NOMO-1 (cell line): ENCODE measurements around the gene SAMD9.
"Not testable (repeated sequence)": the region's sequence is repeated elsewhere in the genome, so short reads cannot be mapped to it uniquely, and the experiment has no call there.

Experiments
- DNase-seq, 2 experiments: peaks; one replicate each; lab custom pipeline; 2025; ENCODE audit not compliant: unreplicated experiment in 2 of 2; lab: John Stamatoyannopoulos, UW

The SAMD9 gene

DNA sequence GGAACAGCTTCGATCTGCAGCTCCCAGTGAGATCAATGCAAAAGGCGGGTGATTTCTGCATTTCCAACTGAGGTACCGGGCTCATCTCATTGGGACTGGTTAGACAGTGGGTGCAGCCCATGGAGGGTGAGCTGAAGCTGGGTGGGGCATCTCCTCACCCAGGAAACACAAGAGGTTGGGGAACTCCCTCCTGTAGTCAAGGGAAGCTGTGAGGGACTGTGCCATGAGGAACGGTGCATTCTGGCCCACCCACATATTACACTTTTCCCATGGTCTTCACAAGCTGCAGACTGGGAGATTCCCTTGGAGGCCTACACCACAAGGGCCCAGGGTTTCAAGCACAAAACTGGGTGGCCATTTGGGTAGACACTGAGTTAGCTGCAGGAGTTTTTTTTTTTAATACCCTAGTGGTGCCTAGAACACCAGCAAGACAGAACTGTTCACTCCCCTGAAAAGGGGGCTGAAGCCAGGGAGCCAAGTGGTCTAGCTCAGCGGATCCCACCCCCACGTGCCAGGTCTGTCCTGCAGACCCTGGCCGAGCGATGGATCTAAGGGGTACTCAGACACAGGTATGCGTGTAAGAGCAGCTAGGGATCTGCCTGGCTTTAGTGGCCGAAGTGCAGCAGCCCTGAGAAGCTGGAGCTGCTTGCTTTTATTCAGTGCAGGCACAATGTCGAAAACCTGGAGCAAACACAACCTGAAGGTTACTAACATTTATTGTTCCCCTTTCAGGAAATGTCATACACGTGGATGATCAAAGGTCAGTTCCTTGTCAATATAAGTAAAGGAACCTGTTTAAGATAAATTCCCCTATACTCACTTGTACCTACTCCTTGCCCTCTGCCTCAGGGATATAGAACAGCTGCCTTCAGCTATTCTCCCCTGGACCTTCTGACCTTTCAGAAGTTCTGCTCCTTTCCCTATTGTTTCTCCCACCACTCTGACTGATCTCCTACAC lies 3.1 kb upstream of the SAMD9 start:
- no peak for DNase-seq

DNA sequence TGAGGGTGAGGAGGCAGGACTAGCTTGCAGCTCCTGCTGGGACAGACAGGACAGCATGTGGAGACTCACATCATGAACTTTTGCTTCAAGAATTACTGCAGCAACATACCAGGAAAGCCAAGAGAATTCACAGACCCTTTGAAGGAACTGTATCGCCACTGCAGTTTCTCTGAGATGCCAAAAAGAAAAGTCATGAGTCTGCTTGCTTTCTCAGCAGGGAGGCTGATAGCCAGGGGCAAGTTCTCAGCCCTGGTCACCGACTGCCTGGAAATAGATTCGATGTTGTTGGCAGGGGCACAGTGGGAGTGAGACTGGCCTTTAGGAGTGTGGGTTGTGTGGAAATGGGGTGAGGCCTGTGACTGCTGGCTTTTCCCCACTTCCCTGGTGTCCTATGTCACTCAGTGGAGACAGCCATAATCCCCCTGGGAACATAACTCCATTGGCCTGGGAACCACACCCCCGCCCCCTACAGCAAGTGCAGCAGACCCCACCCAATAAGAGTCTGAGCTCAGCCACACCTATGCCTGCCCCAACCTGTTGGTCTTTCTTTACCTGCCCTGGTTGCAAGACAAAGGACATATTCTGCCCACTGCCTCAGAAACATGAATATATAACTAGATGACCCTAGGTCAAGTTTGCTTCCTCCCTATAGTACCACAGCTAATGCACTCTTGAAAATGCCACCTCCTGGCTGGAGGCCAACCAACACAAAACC lies 1.6 kb upstream of the SAMD9 start:
- no peak for DNase-seq

DNA sequence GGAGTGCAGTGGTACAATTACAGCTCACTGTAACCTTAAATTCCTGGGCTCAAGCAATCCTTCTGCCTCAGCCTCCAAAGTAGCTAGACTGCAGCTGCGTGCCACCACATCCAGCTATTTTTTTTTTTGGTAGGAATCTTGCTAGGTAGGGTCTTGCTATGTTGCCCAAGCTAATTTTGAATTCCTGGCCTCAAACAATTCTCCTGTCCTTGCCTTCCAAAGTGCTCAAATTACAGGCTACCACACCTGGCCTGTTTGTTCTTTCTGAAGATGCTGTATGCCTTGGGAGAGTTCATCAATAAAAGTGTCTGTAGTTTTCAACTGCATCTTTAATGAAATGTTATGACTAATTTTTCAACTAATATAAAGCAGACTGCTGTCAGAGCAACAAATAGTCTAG lies 452 bp downstream of the SAMD9 start:
- DNase-seq = no peak

DNA sequence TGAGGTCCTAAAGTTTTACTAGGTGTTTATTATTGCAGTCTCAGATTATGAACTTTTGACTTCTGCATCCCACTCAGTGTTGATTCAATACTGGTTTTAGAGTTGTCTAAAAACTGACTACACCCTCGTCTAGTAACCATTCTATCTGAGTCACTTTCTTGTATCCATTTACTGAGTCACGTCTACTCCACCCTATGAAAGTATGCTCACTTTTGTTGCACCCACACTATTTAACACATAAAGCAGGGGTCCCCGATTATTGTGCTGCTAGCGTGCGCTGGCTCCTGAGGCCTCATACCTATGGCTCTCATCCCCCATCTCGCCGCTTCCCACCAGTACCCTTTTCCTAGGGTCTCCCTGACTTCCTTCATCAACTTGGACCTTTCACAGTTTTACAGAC lies 2.0 kb downstream of the SAMD9 start:
- DNase-seq = no peak

DNA sequence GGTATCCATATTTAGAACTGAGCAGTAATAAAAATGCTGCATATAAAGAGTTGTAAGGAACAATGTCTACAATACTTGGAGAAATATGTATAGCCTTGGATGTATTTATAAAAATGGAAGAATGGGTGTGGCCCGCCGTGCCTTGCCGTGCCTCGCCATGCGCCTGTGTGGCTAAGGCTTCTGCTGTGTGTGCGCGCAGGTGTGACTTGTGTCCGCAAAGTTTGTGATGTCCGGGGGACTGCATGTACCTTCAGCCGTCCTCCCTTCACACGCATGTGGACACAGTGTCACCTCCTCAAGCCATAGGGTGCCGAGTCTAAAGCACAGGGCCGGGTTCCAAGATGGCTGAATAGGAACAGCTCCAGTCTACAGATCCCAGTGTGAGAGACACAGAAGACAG lies 9.8 kb downstream of the SAMD9 start:
- DNase-seq = no peak

DNA sequence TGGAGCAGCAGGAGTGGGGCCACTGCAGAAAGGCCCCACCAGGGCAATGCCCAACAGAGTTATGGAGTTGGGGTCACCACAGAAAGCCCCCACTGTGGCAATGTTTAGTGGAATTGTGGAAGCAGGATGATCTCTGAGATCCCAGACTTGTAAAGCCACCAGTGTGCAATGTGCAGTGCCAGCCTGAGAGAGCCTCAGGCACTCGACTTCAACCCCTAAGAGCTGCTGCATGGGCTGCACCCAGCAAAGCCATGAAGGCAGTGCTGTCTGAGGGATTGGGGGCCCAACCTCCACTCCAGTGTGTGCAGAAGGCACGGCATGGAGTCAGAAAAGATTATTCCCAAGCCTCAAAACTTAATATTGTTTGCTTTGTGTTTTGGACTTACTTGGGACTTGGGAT lies 20.4 kb downstream of the SAMD9 start:
- DNase-seq = no peak

DNA sequence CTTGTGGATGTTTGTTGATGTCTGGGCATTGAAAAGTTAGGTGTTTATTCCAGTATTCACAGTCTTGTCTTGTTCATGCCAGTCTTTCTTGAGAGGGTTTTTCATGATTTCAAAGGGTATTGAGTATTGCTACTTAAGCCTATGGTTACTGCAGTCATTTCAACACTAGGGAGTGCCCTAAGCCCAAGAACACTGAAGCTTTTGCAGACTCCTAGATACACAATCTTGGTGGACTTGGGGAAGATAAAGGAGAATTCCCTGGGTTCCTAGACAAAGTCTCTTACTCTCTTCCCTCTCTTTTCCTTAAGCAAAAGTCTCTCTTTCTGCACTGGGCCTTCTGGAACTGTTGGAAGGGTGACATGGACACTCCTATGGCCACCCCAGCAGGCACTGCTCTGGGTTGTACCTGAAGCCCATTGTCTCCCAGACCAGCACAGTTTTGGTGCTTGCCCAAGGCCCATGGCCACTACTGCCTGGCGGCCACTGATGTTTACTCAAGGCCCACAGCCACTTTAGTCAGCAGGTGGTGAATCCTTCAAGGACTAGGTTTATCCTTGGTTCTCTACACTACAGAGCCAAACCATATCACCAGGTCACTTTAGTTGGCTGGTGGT lies 24.9 kb downstream of the SAMD9 start:
- DNase-seq = peak in 1 of 2 experiments; percentile 39

DNA sequence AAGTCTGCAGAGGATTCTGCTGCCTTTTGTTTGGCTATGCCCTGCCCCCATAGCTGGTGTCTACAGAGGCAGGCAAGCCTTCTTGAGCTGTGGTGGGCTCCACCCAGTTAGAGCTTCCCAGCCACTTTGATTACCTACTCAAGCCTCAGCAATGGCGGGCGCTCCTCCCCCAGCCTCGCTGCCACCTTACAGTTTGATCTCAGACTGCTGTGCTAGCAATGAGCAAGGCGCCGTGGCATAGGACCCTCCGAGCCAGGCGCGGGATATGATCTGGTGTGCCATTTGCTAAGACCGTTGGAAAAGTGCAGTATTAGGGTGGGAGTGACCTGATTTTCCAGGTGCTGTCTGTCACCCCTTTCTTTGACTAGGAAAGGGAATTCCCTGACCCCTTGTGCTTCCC lies 44.4 kb downstream of the SAMD9 start:
- DNase-seq = not testable (repeated sequence)

DNA sequence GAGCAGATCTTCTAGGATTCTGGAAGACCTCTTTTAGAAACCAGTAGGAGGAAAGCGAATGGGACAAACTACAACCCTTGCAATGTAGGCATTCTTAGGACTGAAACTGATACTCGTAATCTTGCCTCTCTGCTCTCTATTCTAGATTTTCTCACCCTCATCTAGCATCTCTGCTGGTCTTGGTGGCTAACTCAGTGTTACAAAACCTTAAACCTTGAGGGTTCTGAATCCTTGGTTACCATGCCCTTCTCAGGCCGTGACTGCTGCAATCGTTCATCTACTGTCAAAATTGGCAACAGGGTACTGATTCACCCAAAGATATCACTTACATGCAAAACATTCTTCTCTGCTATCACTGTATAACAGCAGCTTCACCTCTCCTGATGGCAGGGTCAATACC lies 55.2 kb downstream of the SAMD9 start:
- DNase-seq = no peak

DNA sequence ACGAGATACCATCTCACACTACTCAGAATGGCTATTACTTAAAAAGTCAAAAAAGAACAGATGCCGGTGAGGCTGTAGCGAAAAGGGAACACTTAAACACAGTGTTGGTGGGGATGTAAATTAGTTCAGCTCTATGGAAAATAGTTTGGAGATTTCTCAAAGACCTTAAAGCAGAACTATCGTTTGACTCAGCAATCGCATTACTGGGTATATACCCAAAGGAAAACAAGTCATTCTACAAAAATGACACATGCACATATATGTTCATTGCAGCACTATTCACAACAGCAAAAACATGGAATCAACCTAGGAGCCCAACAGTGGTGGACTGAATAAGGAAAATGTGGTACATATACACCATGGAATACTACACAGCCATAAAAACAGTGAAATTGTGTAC lies 56.9 kb downstream of the SAMD9 start:
- no peak for DNase-seq

DNA sequence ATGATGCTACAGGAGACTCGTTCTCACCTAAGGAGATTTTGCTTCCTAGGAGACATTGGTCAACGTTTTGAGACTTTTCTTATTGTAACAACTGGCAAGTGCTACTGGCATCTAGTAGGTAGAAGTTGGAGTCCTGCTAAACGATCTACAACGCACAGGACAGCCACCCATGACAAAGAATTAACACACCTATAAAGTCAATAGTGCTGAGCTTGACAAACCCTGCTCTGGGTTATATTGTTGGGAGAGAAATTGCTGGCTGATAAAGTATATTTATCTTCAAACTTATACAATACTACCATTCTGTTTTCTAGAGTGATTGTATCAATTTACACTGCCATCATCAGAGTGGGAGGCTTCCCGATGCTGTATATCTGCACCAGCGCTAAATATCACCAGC lies 57.8 kb downstream of the SAMD9 start:
- DNase-seq = no peak

DNA sequence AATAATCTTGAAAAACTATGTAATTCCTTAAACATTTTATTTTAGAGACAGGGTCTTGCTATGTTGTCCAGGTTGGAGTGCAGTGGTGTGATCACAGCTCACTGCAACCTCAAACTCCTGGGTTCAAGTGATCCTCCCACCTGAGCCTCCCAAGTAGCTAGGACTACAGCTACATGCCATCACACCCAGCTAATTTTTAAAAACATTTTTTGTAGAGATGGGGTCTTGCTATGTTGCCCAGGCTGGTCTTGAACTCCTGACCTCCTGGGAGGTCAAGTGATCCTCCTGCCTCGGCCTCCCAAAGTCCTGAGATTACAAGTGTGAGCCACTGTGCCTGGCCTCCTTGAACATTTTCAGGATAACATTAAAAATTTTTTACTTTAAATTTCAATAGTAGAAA lies 61.2 kb downstream of the SAMD9 start:
- not testable (repeated sequence) for DNase-seq

DNA sequence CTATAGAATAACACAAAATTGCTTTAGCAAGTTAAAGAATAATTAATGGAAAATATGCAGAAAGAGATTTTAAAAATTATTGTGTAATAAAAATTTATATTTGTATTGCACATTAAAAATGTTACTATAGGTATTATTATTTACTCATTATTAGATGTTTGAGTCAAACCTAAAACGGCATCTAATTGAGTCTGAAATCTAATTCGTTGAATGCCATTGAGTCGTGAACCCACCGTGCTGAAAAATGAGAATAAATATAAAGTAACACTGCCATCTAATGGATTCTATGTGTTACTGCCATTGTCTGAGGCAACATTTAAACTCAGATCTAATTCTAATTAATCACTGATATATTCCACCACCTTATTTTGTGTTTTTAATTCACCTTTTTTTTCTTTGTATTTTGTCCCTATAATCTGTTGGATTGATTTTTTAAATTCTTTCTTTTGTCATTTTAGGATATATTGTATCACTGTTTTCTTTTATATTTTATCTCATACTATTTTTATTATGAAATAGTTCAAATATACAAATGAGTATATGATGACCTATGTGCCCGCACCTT lies 62.2 kb downstream of the SAMD9 start:
- DNase-seq = peak; percentile 63 to 96

DNA sequence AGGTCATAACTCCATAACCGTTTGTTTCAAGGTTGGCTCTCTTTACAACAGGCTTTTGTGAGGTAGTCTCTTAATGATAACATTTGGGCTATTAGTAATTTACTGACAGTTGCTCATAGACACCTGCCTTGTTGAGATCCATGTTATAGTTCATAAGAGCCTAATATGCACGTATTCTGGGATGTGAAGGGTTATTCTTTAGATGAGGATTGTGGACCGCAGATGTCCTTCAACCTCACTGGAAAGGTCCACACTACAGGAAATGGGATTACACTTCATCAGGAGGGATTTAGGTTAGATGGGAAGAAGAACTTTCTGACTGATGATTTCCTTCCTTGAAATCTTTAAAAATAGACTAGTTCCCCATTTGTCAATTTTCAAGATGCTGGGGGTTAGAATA lies 62.8 kb downstream of the SAMD9 start:
- DNase-seq = no peak

DNA sequence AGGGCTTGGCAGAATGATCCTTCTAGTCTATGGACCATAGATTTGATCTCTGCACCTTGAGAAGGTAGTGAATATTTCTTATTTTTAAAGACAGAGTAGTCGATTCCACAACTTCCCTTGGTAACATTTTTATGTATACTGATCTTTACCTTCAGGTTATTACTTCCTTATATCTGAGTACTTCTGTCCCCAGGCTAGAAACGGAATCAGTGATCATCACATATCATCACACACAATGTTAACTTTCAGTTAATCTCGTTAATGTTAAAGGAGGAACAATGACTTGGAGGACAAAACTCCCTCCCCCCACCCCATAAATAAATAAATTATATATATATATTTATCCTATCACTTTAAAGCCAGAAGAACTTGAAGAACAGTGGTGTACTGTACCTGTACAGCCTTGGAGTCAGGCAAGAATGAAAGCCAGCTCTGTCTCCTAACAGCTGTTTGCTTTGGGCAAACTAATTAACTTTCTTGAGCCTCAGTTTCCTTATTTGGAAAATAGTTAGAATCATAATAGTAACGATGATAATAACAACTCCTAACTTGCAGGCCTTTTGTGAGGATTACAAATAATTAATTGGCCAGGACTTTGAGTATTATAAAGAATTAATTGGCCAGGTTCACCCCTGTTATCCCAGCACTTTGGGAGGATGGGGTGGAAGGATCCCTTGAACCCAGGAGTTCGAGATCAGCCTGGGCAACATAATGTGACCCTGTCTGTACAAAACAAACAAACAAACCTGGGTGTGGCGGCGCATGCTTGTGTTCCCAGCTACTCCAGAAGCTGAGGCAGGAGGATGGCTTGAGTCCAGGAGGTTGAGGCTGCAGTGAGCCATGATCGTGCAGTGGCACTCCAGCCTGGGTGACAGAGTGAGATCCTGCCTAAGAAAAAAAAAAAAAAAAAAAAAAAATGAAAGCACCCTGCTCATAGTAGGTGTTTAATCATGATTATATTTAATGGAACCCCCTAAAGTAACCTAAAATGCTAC lies 63.5 kb downstream of the SAMD9 start:
- DNase-seq = peak; percentile 45 to 96

DNA sequence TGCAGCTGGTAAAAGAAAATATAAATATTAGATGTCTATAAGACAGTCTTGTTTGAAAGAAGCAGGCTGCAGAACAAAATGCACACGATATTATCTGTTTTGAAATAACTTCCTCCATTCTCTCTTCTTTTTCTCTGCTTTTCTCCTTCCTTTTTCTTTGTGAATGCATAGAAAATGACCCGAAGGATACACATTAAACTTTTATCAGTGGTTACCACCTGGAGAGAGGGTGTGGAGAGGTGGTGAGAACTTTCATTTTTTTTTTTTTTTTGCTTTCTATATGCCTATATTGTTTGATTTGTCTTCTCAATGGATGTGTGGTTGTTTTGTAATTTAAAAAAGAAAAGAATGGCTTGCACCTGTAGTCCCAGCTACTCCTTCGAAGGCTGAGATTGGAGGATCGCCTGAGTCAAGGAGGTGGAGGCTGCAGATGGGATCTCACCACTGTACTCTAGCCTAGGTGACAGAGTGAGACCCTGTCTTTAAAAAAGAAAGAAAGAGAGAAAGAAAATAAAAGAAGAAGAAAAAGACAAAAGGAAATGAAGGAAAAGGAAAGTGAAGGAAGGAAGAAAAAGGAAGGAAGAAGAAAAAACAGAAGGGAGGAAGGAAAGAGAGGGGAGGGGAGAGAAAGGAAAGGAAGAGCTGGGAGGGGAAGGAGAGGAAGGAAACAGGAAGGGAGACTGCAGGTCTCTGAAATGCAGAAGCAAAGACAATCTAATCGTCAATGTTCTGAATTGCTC lies 64.4 kb downstream of the SAMD9 start:
- peak in 1 of 2 experiments; percentile 61 for DNase-seq

DNA sequence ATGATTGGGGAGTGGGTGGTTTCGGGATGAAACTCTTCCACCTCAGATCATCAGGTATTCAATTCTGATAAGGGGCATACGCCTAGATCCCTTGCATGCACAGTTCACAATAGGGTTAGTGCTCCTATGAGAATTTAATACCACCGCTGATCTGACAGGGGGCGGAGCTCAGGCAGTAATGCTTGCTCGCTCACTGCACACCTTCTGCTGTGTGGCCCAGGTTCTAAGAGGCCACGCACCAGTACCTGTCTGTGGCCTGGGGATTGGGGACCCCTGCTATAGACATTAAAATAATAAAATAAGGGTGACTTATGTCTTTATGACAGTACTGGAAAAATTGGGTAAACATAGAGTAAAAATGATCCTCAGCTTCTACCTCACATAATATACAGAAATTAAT lies 66.1 kb downstream of the SAMD9 start:
- DNase-seq = no peak
